Mammary epithelial cell (primary cell): ENCODE measurements around the gene TXNL4B.

ENCODE experiments used
- EZH2 ChIP-seq: IDR thresholded peaks from 2 replicates; pipeline ENCODE4 v1.6.1; 2012; ENCODE audit warnings: low read length, inconsistent platforms, borderline replicate concordance
- TF ChIP-seq, protein P1 (sequence below), 2 donors: IDR thresholded peaks in 1 of 2; conservative IDR thresholded peaks in 1 of 2; 2 replicates each; pipeline ENCODE4 v1.5.1; 2011 to 2012; ENCODE audit warnings: inconsistent platforms in 2 of 2, low read length in 2 of 2, mild to moderate bottlenecking in 2 of 2, control low read depth in 1 of 2, low read depth in 1 of 2; ENCODE audit not compliant: insufficient read depth in 1 of 2; ENCODE audit errors: extremely low read depth in 1 of 2

DNA sequence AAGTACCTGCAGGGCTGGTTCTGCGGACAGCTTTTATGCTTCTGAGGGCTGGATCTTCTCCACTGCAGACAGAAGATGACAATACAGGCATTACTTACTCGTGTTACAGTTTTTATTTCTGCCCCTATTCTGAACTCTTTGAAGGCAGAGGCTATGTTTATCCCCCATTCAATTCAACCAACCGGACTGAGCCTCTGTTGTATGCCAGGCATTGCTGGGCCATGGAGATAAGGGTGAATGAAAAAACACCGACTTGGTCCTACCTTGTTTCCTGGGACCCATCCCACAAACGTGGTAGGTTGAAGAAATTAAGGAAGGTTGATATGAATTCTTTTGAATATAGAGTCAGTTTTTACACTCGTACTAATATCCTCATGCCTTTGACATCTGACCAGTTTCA, 49.1 kb downstream of the TXNL4B start:
- TF ChIP-seq, protein P1, sequence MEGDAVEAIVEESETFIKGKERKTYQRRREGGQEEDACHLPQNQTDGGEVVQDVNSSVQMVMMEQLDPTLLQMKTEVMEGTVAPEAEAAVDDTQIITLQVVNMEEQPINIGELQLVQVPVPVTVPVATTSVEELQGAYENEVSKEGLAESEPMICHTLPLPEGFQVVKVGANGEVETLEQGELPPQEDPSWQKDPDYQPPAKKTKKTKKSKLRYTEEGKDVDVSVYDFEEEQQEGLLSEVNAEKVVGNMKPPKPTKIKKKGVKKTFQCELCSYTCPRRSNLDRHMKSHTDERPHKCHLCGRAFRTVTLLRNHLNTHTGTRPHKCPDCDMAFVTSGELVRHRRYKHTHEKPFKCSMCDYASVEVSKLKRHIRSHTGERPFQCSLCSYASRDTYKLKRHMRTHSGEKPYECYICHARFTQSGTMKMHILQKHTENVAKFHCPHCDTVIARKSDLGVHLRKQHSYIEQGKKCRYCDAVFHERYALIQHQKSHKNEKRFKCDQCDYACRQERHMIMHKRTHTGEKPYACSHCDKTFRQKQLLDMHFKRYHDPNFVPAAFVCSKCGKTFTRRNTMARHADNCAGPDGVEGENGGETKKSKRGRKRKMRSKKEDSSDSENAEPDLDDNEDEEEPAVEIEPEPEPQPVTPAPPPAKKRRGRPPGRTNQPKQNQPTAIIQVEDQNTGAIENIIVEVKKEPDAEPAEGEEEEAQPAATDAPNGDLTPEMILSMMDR (conservative IDR thresholded peaks at IDR 0.05 in 1 of 2, IDR thresholded peaks at IDR 0.05 in 1 of 2; ENCODE audit: extremely low read depth in 1 of 2, insufficient read depth in 1 of 2, low read depth in 1 of 2, low read length in 2 of 2), result no peak
- no peak for TF ChIP-seq EZH2
